SK-N-SH (cell line): ENCODE results near the gene FUT9. TPM values are rescaled to one million over a fixed set of nuclear protein-coding genes. Genes with fewer than 3 reads are reported as not detected.

ENCODE experiments used
- CTCF ChIA-PET: fragments of 300-600, 350-600 bp; formaldehyde crosslinking; extraction: SDS; loops from one replicate; lab custom pipeline; 2021; lab: Yijun Ruan, JAX
- POLR2A ChIA-PET: fragments of 350-600 bp; sonication (Branson Sonifier 250); formaldehyde crosslinking; extraction: SDS; loops from one replicate; lab custom pipeline; 2020; ENCODE audit warnings: antibody characterized with exemption, inconsistent platforms; lab: Yijun Ruan, JAX
- DNase-seq: peaks from one replicate; pipeline ENCODE4 v3.0.0; 2012
- H2AFZ ChIP-seq: fragments of 200-600 bp; sonication (generic); 2 replicates; pipeline ENCODE4 v1.8.1; 2016; ENCODE audit warnings: antibody characterized with exemption, mild to moderate bottlenecking, low read depth
- H3F3A ChIP-seq: fragments of 200-600 bp; sonication (generic); replicated peaks from 2 replicates; pipeline ENCODE3; 2016; ENCODE audit warnings: antibody characterized with exemption, mild to moderate bottlenecking; ENCODE audit not compliant: insufficient read depth
- H3K27ac ChIP-seq, 2 experiments: fragments of 200-500 bp in 1 of 2; fragments of 200-600 bp in 1 of 2; sonication (Bioruptor generic) in 1 of 2; sonication (generic), shearing (Covaris generic) in 1 of 2; 2 replicates each; pipeline versions ENCODE4 v1.5.1 to v1.6.1; 2014 to 2016; ENCODE audit warnings: low read depth in 2 of 2, inconsistent platforms in 1 of 2, low read length in 1 of 2, mild to moderate bottlenecking in 1 of 2, mixed read lengths in 1 of 2
- H3K27me3 ChIP-seq: fragments of 200-600 bp; sonication (generic), shearing (Covaris generic); 2 replicates; pipeline ENCODE4 v1.6.1; 2016; ENCODE audit warnings: mixed run types; ENCODE audit not compliant: insufficient read depth
- H3K36me3 ChIP-seq, 2 experiments: fragments of 200-500 bp in 1 of 2; fragments of 200-600 bp in 1 of 2; sonication (Bioruptor generic) in 1 of 2; sonication (generic) in 1 of 2; replicated peaks in 1 of 2; 2 replicates each; pipeline versions ENCODE3 to v1.5.1; 2014 to 2016; ENCODE audit warnings: low read length in 1 of 2, mild to moderate bottlenecking in 1 of 2; ENCODE audit not compliant: insufficient read depth in 2 of 2, control insufficient read depth in 1 of 2
- H3K4me1 ChIP-seq, 2 experiments: fragments of 200-500 bp in 1 of 2; fragments of 200-600 bp in 1 of 2; sonication (Bioruptor generic) in 1 of 2; sonication (generic), shearing (Covaris generic) in 1 of 2; 2 replicates each; pipeline versions ENCODE4 v1.5.1 to v1.6.1; 2014 to 2016; ENCODE audit warnings: low read depth in 1 of 2, low read length in 1 of 2, mixed run types in 1 of 2; ENCODE audit not compliant: insufficient read depth in 2 of 2, control insufficient read depth in 1 of 2
- H3K4me2 ChIP-seq: fragments of 200-600 bp; sonication (generic), shearing (Covaris generic); 2 replicates; pipeline ENCODE4 v1.6.1; 2017; ENCODE audit warnings: mixed run types
- H3K4me3 ChIP-seq, 2 experiments: fragments of 200-500 bp in 1 of 2; fragments of 200-600 bp in 1 of 2; sonication (Bioruptor generic) in 1 of 2; sonication (generic), shearing (Covaris generic) in 1 of 2; 2 replicates each; pipeline versions ENCODE4 v1.5.1 to v1.8.1; 2014 to 2016; ENCODE audit warnings: low read depth in 2 of 2, inconsistent platforms in 1 of 2, low read length in 1 of 2, mild to moderate bottlenecking in 1 of 2, mixed read lengths in 1 of 2, moderate library complexity in 1 of 2
- H3K79me2 ChIP-seq: fragments of 200-600 bp; sonication (generic); 2 replicates; pipeline ENCODE4 v1.8.1; 2017; ENCODE audit warnings: mild to moderate bottlenecking; ENCODE audit not compliant: insufficient read depth
- H3K9ac ChIP-seq: fragments of 200-600 bp; sonication (generic); 2 replicates; pipeline ENCODE4 v1.6.1; 2017; ENCODE audit warnings: mixed run types
- H3K9me2 ChIP-seq: fragments of 200-600 bp; sonication (generic); 2 replicates; pipeline ENCODE4 v1.6.1; 2017; ENCODE audit warnings: mixed run types
- H3K9me3 ChIP-seq: fragments of 200-600 bp; sonication (generic); 2 replicates; pipeline ENCODE4 v1.6.1; 2017; ENCODE audit warnings: mixed run types, mild to moderate bottlenecking, moderate library complexity
- H4K20me1 ChIP-seq: fragments of 200-600 bp; sonication (generic); 2 replicates; pipeline ENCODE4 v1.6.1; 2017; ENCODE audit warnings: mild to moderate bottlenecking, mixed run types; ENCODE audit not compliant: insufficient read depth
- ELF1 ChIP-seq: IDR thresholded peaks from 2 replicates; pipeline ENCODE4 v1.4.0; 2012
- EP300 ChIP-seq, 2 experiments: IDR thresholded peaks; 2 replicates each; pipeline versions ENCODE4 v1.4.0 to v1.6.1; 2012; ENCODE audit warnings: borderline replicate concordance in 1 of 2, low read depth in 1 of 2, low read length in 1 of 2
- FOSL2 ChIP-seq: IDR thresholded peaks from 2 replicates; pipeline ENCODE4 v1.4.0; 2012; ENCODE audit warnings: low read depth, mild to moderate bottlenecking, moderate library complexity, borderline replicate concordance
- FOXM1 ChIP-seq: IDR thresholded peaks from 2 replicates; pipeline ENCODE4 v1.4.0; 2012; ENCODE audit warnings: low read depth, mild to moderate bottlenecking
- GATA2 ChIP-seq: sonication (generic); formaldehyde crosslinking; IDR thresholded peaks from 2 replicates; pipeline ENCODE4 v1.5.0; 2020; ENCODE audit warnings: mild to moderate bottlenecking, missing genetic modification reagents
- JUND ChIP-seq: IDR thresholded peaks from 2 replicates; pipeline ENCODE4 v1.4.0; 2012
- MEF2A ChIP-seq: IDR thresholded peaks from 2 replicates; pipeline ENCODE4 v1.4.0; 2012; ENCODE audit warnings: low read depth, borderline replicate concordance
- NFIC ChIP-seq: IDR thresholded peaks from 2 replicates; pipeline ENCODE4 v1.4.0; 2012; ENCODE audit warnings: borderline replicate concordance
- POLR2AphosphoS5 ChIP-seq: IDR thresholded peaks from 2 replicates; pipeline ENCODE4 v1.6.1; 2012; ENCODE audit warnings: low read depth, low read length
- RCOR1 ChIP-seq: fragments of 150-350 bp; IDR thresholded peaks from 2 replicates; pipeline ENCODE4 v1.6.1; 2017; ENCODE audit warnings: antibody characterized with exemption, low read length
- RFX5 ChIP-seq: IDR thresholded peaks from 2 replicates; pipeline ENCODE4 v1.6.1; 2012; ENCODE audit warnings: mild to moderate bottlenecking, improper control_type of control experiment, low read length
- RXRA ChIP-seq: IDR thresholded peaks from 2 replicates; pipeline ENCODE4 v1.4.0; 2012; ENCODE audit warnings: low read depth, mild to moderate bottlenecking, borderline replicate concordance
- SMC3 ChIP-seq: IDR thresholded peaks from 2 replicates; pipeline ENCODE4 v1.6.1; 2012; ENCODE audit warnings: low read depth, low read length, improper control_type of control experiment
- TAF1 ChIP-seq: IDR thresholded peaks from 2 replicates; pipeline ENCODE4 v1.6.1; 2012; ENCODE audit warnings: low read depth, mild to moderate bottlenecking, low read length, moderate library complexity, borderline replicate concordance
- TEAD4 ChIP-seq: IDR thresholded peaks from 2 replicates; pipeline ENCODE4 v1.4.0; 2012; ENCODE audit warnings: mild to moderate bottlenecking, borderline replicate concordance; ENCODE audit not compliant: insufficient read depth
- WGBS: methylation state at CpG from one replicate; pipeline ENCODE4 v1.1.6; 2017; ENCODE audit warnings: low lambda C conversion rate; 5-methylcytosine and 5-hydroxymethylcytosine counted together
- polyA plus RNA-seq, 3 experiments: library from polyadenylated mRNA; depleted of rRNA; stranded (reverse); fragments of >200 nt; gene quantifications; 2 replicates each; pipeline ENCODE4 v1.2.3, GENCODE V29; 2012
- TF ChIP-seq, protein P1 (sequence below): fragments of 150-350 bp; IDR thresholded peaks from 2 replicates; pipeline ENCODE4 v1.6.1; 2016; ENCODE audit warnings: mild to moderate bottlenecking, low read depth, low read length
- TF ChIP-seq, protein P2 (sequence below): IDR thresholded peaks from 2 replicates; pipeline ENCODE4 v1.6.1; 2012; ENCODE audit warnings: mild to moderate bottlenecking, low read depth, low read length, moderate library complexity
- TF ChIP-seq, protein P3 (sequence below): fragments of 200-600 bp; sonication (generic); IDR thresholded peaks from 2 replicates; pipeline ENCODE4 v1.6.1; 2017; ENCODE audit warnings: antibody characterized with exemption, mild to moderate bottlenecking, moderate library complexity
- TF ChIP-seq, protein P4 (sequence below): IDR thresholded peaks from 2 replicates; pipeline ENCODE4 v1.4.0; 2012; ENCODE audit warnings: low read depth
- TF ChIP-seq, protein P5 (sequence below): IDR thresholded peaks from 2 replicates; pipeline ENCODE4; 2012

Gene FUT9
- polyA plus RNA-seq, 1 of the 3 experiments (the other 2 are of a cell fraction), result under 0.01 TPM

DNA sequence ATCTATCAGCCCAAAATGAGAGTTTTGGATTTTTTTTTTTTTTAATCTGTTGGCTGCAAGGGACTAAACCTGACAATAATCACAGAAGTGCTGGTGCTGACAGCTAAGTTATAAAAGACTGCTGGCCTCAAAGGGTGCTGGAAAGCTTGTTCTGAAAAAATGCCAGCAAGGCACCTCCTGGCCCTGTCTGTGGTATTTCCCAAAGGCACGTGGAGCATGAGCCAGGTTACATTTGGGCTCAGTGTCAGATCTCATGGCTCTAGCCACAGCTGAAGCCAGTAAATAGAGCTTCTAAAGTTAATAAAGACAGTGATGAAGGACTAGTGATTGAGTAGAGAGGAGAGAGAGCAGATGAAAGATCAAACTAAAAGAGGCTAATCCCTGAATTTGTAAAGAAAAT is 178.9 kb downstream of the FUT9 start:
- CTCF ChIA-PET, result no interaction called here
- Histone ChIP-seq H4K20me1 (no peaks in the 10 kb centered on the region), H3K9ac (no peak overlapping the region)

DNA sequence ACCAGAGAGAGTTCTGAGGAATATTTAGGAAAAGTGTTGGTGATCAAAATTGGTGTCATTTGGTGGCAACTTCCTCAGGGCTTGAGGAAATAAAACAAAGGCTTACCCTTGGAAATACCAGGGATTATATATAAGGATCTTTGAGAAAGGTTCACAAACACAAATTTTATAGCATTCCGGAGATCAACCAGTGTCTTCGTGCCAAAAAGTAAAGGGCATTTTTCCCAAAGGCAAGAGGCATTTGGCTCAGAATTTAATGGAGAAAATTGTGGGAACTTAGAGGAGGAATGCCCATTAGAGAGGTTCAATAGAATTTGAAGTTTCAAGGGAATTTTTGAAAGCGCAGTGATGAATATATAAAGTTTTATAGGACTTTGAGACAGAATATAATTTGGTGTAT is 179.5 kb downstream of the FUT9 start:
- no peaks in the 10 kb centered on the region for H4K20me1 ChIP-seq
- no peak for DNase-seq
- 45% methylated on average over 3 of the region's 3 CpGs for WGBS
- no peak overlapping the region for H3K4me2 ChIP-seq
- H3F3A ChIP-seq, result no peaks in the 10 kb centered on the region
- H2AFZ ChIP-seq, result no peak overlapping the region
- ChIA-PET POLR2A (no interaction called here), CTCF (no interaction called here)
- no peaks in the 10 kb centered on the region for H3K4me1 ChIP-seq
- no peaks in the 10 kb centered on the region for H3K9me3 ChIP-seq
- no peaks in the 10 kb centered on the region for H3K27me3 ChIP-seq
- no peaks in the 10 kb centered on the region for H3K36me3 ChIP-seq
- TF ChIP-seq, protein P1, sequence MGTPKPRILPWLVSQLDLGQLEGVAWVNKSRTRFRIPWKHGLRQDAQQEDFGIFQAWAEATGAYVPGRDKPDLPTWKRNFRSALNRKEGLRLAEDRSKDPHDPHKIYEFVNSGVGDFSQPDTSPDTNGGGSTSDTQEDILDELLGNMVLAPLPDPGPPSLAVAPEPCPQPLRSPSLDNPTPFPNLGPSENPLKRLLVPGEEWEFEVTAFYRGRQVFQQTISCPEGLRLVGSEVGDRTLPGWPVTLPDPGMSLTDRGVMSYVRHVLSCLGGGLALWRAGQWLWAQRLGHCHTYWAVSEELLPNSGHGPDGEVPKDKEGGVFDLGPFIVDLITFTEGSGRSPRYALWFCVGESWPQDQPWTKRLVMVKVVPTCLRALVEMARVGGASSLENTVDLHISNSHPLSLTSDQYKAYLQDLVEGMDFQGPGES, result no peak
- TF ChIP-seq ELF1, result no peak
- no peak for TF ChIP-seq GATA2 (CRISPR knock-in tag)
- TF ChIP-seq, protein P2, sequence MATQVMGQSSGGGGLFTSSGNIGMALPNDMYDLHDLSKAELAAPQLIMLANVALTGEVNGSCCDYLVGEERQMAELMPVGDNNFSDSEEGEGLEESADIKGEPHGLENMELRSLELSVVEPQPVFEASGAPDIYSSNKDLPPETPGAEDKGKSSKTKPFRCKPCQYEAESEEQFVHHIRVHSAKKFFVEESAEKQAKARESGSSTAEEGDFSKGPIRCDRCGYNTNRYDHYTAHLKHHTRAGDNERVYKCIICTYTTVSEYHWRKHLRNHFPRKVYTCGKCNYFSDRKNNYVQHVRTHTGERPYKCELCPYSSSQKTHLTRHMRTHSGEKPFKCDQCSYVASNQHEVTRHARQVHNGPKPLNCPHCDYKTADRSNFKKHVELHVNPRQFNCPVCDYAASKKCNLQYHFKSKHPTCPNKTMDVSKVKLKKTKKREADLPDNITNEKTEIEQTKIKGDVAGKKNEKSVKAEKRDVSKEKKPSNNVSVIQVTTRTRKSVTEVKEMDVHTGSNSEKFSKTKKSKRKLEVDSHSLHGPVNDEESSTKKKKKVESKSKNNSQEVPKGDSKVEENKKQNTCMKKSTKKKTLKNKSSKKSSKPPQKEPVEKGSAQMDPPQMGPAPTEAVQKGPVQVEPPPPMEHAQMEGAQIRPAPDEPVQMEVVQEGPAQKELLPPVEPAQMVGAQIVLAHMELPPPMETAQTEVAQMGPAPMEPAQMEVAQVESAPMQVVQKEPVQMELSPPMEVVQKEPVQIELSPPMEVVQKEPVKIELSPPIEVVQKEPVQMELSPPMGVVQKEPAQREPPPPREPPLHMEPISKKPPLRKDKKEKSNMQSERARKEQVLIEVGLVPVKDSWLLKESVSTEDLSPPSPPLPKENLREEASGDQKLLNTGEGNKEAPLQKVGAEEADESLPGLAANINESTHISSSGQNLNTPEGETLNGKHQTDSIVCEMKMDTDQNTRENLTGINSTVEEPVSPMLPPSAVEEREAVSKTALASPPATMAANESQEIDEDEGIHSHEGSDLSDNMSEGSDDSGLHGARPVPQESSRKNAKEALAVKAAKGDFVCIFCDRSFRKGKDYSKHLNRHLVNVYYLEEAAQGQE, result no peak
- no peak for TF ChIP-seq SMC3
- TF ChIP-seq RCOR1, result no peak
- no peak for TF ChIP-seq EP300 (IDR thresholded peaks at IDR 0.05; ENCODE audit: borderline replicate concordance in 1 of 2, low read depth in 1 of 2, low read length in 1 of 2)
- TF ChIP-seq FOXM1, result no peak
- no peak for TF ChIP-seq TEAD4
- TF ChIP-seq MEF2A, result no peak
- TF ChIP-seq RXRA, result no peak
- TF ChIP-seq NFIC, result no peak
- H3K9ac ChIP-seq, result no peak overlapping the region
- no peak overlapping the region for H3K4me3 ChIP-seq
- H3K27ac ChIP-seq, result no peak overlapping the region
- no peaks in the 10 kb centered on the region for H3K79me2 ChIP-seq
- H3K9me2 ChIP-seq, result no peaks in the 10 kb centered on the region

More for the DNA sequence above, 178.9 kb downstream of the FUT9 start:
- no peaks in the 10 kb centered on the region for H3K79me2 ChIP-seq
- no peaks in the 10 kb centered on the region for H3K9me3 ChIP-seq
- POLR2A ChIA-PET, result no interaction called here
- H3K4me2 ChIP-seq, result no peak overlapping the region
- no peak for DNase-seq
- no peaks in the 10 kb centered on the region for H3K36me3 ChIP-seq
- H3K27me3 ChIP-seq, result no peaks in the 10 kb centered on the region
- no peak overlapping the region for H2AFZ ChIP-seq
- H3K4me1 ChIP-seq, result no peaks in the 10 kb centered on the region
- H3F3A ChIP-seq, result no peaks in the 10 kb centered on the region
- TF ChIP-seq JUND, result no peak
- TF ChIP-seq TAF1, result no peak
- no peak for TF ChIP-seq EP300 (IDR thresholded peaks at IDR 0.05; ENCODE audit: borderline replicate concordance in 1 of 2, low read depth in 1 of 2, low read length in 1 of 2)
- TF ChIP-seq ELF1, result no peak
- TF ChIP-seq RFX5, result no peak
- no peak for TF ChIP-seq TEAD4
- TF ChIP-seq, protein P3, sequence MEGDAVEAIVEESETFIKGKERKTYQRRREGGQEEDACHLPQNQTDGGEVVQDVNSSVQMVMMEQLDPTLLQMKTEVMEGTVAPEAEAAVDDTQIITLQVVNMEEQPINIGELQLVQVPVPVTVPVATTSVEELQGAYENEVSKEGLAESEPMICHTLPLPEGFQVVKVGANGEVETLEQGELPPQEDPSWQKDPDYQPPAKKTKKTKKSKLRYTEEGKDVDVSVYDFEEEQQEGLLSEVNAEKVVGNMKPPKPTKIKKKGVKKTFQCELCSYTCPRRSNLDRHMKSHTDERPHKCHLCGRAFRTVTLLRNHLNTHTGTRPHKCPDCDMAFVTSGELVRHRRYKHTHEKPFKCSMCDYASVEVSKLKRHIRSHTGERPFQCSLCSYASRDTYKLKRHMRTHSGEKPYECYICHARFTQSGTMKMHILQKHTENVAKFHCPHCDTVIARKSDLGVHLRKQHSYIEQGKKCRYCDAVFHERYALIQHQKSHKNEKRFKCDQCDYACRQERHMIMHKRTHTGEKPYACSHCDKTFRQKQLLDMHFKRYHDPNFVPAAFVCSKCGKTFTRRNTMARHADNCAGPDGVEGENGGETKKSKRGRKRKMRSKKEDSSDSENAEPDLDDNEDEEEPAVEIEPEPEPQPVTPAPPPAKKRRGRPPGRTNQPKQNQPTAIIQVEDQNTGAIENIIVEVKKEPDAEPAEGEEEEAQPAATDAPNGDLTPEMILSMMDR, result no peak
- TF ChIP-seq, protein P4, sequence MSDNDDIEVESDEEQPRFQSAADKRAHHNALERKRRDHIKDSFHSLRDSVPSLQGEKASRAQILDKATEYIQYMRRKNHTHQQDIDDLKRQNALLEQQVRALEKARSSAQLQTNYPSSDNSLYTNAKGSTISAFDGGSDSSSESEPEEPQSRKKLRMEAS, result no peak
- TF ChIP-seq SMC3, result no peak
- TF ChIP-seq POLR2AphosphoS5, result no peak
- TF ChIP-seq, protein P5, sequence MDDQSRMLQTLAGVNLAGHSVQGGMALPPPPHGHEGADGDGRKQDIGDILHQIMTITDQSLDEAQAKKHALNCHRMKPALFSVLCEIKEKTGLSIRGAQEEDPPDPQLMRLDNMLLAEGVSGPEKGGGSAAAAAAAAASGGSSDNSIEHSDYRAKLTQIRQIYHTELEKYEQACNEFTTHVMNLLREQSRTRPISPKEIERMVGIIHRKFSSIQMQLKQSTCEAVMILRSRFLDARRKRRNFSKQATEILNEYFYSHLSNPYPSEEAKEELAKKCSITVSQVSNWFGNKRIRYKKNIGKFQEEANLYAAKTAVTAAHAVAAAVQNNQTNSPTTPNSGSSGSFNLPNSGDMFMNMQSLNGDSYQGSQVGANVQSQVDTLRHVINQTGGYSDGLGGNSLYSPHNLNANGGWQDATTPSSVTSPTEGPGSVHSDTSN, result no peak
- TF ChIP-seq RCOR1, result no peak
- TF ChIP-seq FOSL2, result no peak
- H3K4me3 ChIP-seq, result no peak overlapping the region
- H3K27ac ChIP-seq, result no peak overlapping the region
- 6% methylated on average over 1 of the region's 1 CpG for WGBS
- no peaks in the 10 kb centered on the region for H3K9me2 ChIP-seq
